ENCODE results near the gene SPPL2A.

Gene SPPL2A

GRCh38 chr15:50814634-50815033 lies 49.1 kb upstream of the SPPL2A start:
- no peak for TF ChIP-seq ZNF362 (tag by site-specific recombination; IDR thresholded peaks at IDR 0.05)
- TF ChIP-seq ZNF121 (tag by site-specific recombination; IDR thresholded peaks at IDR 0.05), result peak; percentile 73; the same call in 1 of the 2 replicates
- no peaks in the 10 kb centered on the region for H3K36me3 ChIP-seq (ENCODE audit: control insufficient read depth in 2 of 2, insufficient read depth in 1 of 2, low read length in 2 of 2)
- no peak overlapping the region for H3K4me3 ChIP-seq (ENCODE audit: low read depth, low read length)
- peaks cover 8% of the 10 kb centered on the region for H3K4me1 ChIP-seq (ENCODE audit: control insufficient read depth, insufficient read depth, low read length)
- no peaks in the 10 kb centered on the region for H3K9me3 ChIP-seq (ENCODE audit: control insufficient read depth, insufficient read depth, low read depth, low read length)
- ChIA-PET CTCF (no interaction called here), POLR2A (no interaction called here)
- no peak overlapping the region for H3K27ac ChIP-seq (ENCODE audit: extremely low read depth, low read depth, low read length)

GRCh38 chr15:50813865-50814264 lies 48.4 kb upstream of the SPPL2A start:
- POLR2A ChIA-PET, result no interaction called here
- H3K27ac ChIP-seq (ENCODE audit: extremely low read depth, low read depth, low read length), result no peak overlapping the region
- CTCF ChIA-PET, result no interaction called here

GRCh38 chr15:50813089-50813488 lies 47.6 kb upstream of the SPPL2A start:
- CTCF ChIA-PET, result no interaction called here
- TF ChIP-seq MYNN (tag by site-specific recombination; IDR thresholded peaks at IDR 0.05; ENCODE audit: borderline replicate concordance) (no peak), YY2 (tag by site-specific recombination; IDR thresholded peaks at IDR 0.05) (no peak), ZNF280C (tag by site-specific recombination; IDR thresholded peaks at IDR 0.05) (no peak), ZNF639 (tag by site-specific recombination; IDR thresholded peaks at IDR 0.05) (no peak), ZNF558 (tag by site-specific recombination; IDR thresholded peaks at IDR 0.05) (no peak), ZNF645 (tag by site-specific recombination; IDR thresholded peaks at IDR 0.05) (no peak), ZBTB11 (tag by site-specific recombination; conservative IDR thresholded peaks at IDR 0.05; ENCODE audit: low read depth) (no peak), ZNF433 (tag by site-specific recombination; IDR thresholded peaks at IDR 0.05; ENCODE audit: low read depth) (no peak), MEIS1 (CRISPR knock-in tag; IDR thresholded peaks at IDR 0.05; ENCODE audit: borderline replicate concordance) (no peak), KLF8 (tag by site-specific recombination; IDR thresholded peaks at IDR 0.05) (no peak), GLI4 (tag by site-specific recombination; IDR thresholded peaks at IDR 0.05) (no peak), ZNF280D (tag by site-specific recombination; IDR thresholded peaks at IDR 0.05) (no peak), ZNF138 (tag by site-specific recombination; IDR thresholded peaks at IDR 0.05; ENCODE audit: borderline replicate concordance) (no peak)

More at GRCh38 chr15:50813865-50814264, 48.4 kb upstream of the SPPL2A start:
- Histone ChIP-seq H3K36me3 (ENCODE audit: control insufficient read depth in 2 of 2, insufficient read depth in 1 of 2, low read length in 2 of 2) (no peaks in the 10 kb centered on the region), H3K9me3 (ENCODE audit: control insufficient read depth, insufficient read depth, low read depth, low read length) (no peaks in the 10 kb centered on the region), H3K4me3 (ENCODE audit: low read depth, low read length) (no peak overlapping the region), H3K4me1 (ENCODE audit: control insufficient read depth, insufficient read depth, low read length) (peaks cover 6% of the 10 kb centered on the region)
- TF ChIP-seq ZNF664 (tag by site-specific recombination; IDR thresholded peaks at IDR 0.05), result peak; percentile 65; the same call in 1 of the 2 replicates
- no peak for TF ChIP-seq ZNF704 (tag by site-specific recombination; IDR thresholded peaks at IDR 0.05)

More at GRCh38 chr15:50813089-50813488, 47.6 kb upstream of the SPPL2A start:
- H3K4me3 ChIP-seq (ENCODE audit: low read depth, low read length), result no peak overlapping the region
- H3K36me3 ChIP-seq (ENCODE audit: control insufficient read depth in 2 of 2, insufficient read depth in 1 of 2, low read length in 2 of 2), result no peaks in the 10 kb centered on the region
- H3K4me1 ChIP-seq (ENCODE audit: control insufficient read depth, insufficient read depth, low read length), result peaks cover 6% of the 10 kb centered on the region
- H3K27ac ChIP-seq (ENCODE audit: extremely low read depth, low read depth, low read length), result no peak overlapping the region
- H3K9me3 ChIP-seq (ENCODE audit: control insufficient read depth, insufficient read depth, low read depth, low read length), result no peaks in the 10 kb centered on the region
- POLR2A ChIA-PET, result no interaction called here

Measured in HEK293 (cell line).